Transverse colon (tissue), 4 donors: ENCODE measurements around the gene ATG2B. TPM values are rescaled to one million over a fixed set of nuclear protein-coding genes. Genes with fewer than 3 reads are reported as not detected.
A peak's percentile ranks its signal among the peaks of the same experiment; 100 is the strongest.

Experiments used
- DNase-seq: peaks from one replicate; pipeline ENCODE4 v3.0.0-alpha.2; 2019
- H3K27ac ChIP-seq, 4 donors: fragments of 200-600 bp; sonication (generic); 2 replicates each; pipeline ENCODE4 v1.5.1; 2016 to 2018; ENCODE audit warnings: inconsistent platforms in 4 of 4
- H3K27me3 ChIP-seq: fragments of 200-600 bp; sonication (generic); 2 replicates; pipeline ENCODE4 v1.5.1; 2017; ENCODE audit warnings: inconsistent platforms
- H3K36me3 ChIP-seq, 4 donors: fragments of 200-600 bp; sonication (generic); 2 replicates each; pipeline ENCODE4 v1.5.1; 2017 to 2019; ENCODE audit warnings: inconsistent platforms in 4 of 4
- H3K4me1 ChIP-seq, 4 donors: fragments of 200-600 bp; sonication (generic); 2 replicates each; pipeline ENCODE4 v1.5.1; 2017 to 2020; ENCODE audit warnings: inconsistent platforms in 4 of 4
- H3K4me3 ChIP-seq, 4 donors: fragments of 200-600 bp; sonication (generic); 1 replicate in 1 of 4; 2 replicates in 3 of 4; pipeline versions ENCODE4 v1.5.1 to v1.6.1; 2017 to 2019; ENCODE audit warnings: inconsistent platforms in 4 of 4
- H3K9me3 ChIP-seq, 2 donors: fragments of 200-600 bp; sonication (generic); 2 replicates each; pipeline ENCODE4 v1.5.1; 2017 to 2019; ENCODE audit warnings: inconsistent platforms in 2 of 2
- CTCF ChIP-seq, 5 experiments: fragments of 200-600 bp in 3 of 5; fragments of 450-650 bp in 2 of 5; sonication (generic) in 3 of 5; IDR thresholded peaks; 1 replicate in 2 of 5; 2 replicates in 3 of 5; pipeline ENCODE4 v1.5.1; 2016 to 2017; ENCODE audit warnings: antibody characterized with exemption in 5 of 5, inconsistent platforms in 3 of 5, mild to moderate bottlenecking in 2 of 5, moderate library complexity in 1 of 5
- EP300 ChIP-seq: sonication (generic); formaldehyde crosslinking; IDR thresholded peaks from one replicate; pipeline ENCODE4 v1.6.1; 2017; ENCODE audit warnings: antibody characterized with exemption, low read depth
- POLR2A ChIP-seq: fragments of 450-650 bp; IDR thresholded peaks from one replicate; pipeline ENCODE4 v1.6.1; 2016; ENCODE audit warnings: antibody characterized with exemption, mild to moderate bottlenecking, moderate library complexity
- POLR2AphosphoS5 ChIP-seq, 3 donors: sonication (generic); formaldehyde crosslinking; IDR thresholded peaks; one replicate each; pipeline ENCODE4 v1.6.1; 2016; ENCODE audit warnings: antibody characterized with exemption in 3 of 3
- WGBS, 2 donors: methylation state at CpG; one replicate each; pipeline ENCODE4 v1.1.5; 2018; ENCODE audit warnings: low coverage in 1 of 2; 5-methylcytosine and 5-hydroxymethylcytosine counted together
- in situ Hi-C, 4 donors: fragments of 200-750 bp; cut with MboI; loops; one replicate each; pipeline versions ENCODE4 v1.15.0 to v1.15.1; 2017; ENCODE audit warnings: low sequenced_read_pairs in 3 of 4, low pct_ligation_motif_present in 1 of 4, low pct_unique_long_range_greater_than_20kb in 1 of 4
- intact Hi-C: fragments of 100-400 bp; cut with DNase I; formaldehyde crosslinking; loops from one replicate; pipeline ENCODE4 v1.15.1; 2023; ENCODE audit warnings: low total_unique reads
- total RNA-seq, 4 donors: library from RNA; depleted of rRNA; stranded (reverse); fragments of >200 nt; gene quantifications; one replicate each; pipeline ENCODE4 v1.1.0, GENCODE V29; 2016

The ATG2B gene
- total RNA-seq, 4 donors from 2014 or later: 30.7 to 47.5 (median 42.7) TPM

- 55 to 100% methylated on average over 1 of the region's 1 CpG for WGBS, 2 donors
- Histone ChIP-seq H3K4me1 (no peaks in the 10 kb centered on the region), H3K27me3 (no peaks in the 10 kb centered on the region), H3K9me3 (no peaks in the 10 kb centered on the region), H3K36me3 (peaks cover 0 to 16% (median 3%) of the 10 kb centered on the region in 4 donors), H3K4me3 (no peak overlapping the region), H3K27ac (no peak overlapping the region)
- no peak for DNase-seq
- intact Hi-C loops: no loop called here
- in situ Hi-C loops: loop anchor here in 1 of 4 donors (25.0 kb wide), 1 partner anchor 272 kb away; no protein-coding TSS in a partner anchor
- TF ChIP-seq POLR2A: no peak
- no peak for TF ChIP-seq CTCF (IDR thresholded peaks at IDR 0.05)
- no peak for TF ChIP-seq EP300
- TF ChIP-seq POLR2AphosphoS5 (IDR thresholded peaks at IDR 0.05): no peak
Measured at GRCh38 chr14:96284430-96284829, 78.7 kb downstream of the ATG2B start.

GRCh38 chr14:96284008-96284407 is 79.1 kb downstream of the ATG2B start:
- intact Hi-C loops (no loop called here), in situ Hi-C loops (loop anchor here in 1 of 4 donors (25.0 kb wide), 1 partner anchor 272 kb away; no protein-coding TSS in a partner anchor)
- TF ChIP-seq CTCF (IDR thresholded peaks at IDR 0.05) (no peak), POLR2AphosphoS5 (IDR thresholded peaks at IDR 0.05) (no peak), EP300 (no peak), POLR2A (no peak)
- no peaks in the 10 kb centered on the region for H3K9me3 ChIP-seq
- H3K4me1 ChIP-seq: no peaks in the 10 kb centered on the region
- WGBS, 2 donors: 92 to 100% methylated on average over 3 to 9 of the region's 9 CpGs
- no peak overlapping the region for H3K27ac ChIP-seq
- DNase-seq: no peak
- no peak overlapping the region for H3K4me3 ChIP-seq
- peaks cover 0 to 11% (median 2%) of the 10 kb centered on the region in 4 donors for H3K36me3 ChIP-seq
- H3K27me3 ChIP-seq: no peaks in the 10 kb centered on the region

- H3K4me1 ChIP-seq: no peaks in the 10 kb centered on the region
- in situ Hi-C loops: loop anchor here in 1 of 4 donors (25.0 kb wide), 1 partner anchor 269 kb away; no protein-coding TSS in a partner anchor
- no peak overlapping the region for H3K4me3 ChIP-seq
- H3K27ac ChIP-seq: no peak overlapping the region
- TF ChIP-seq CTCF (IDR thresholded peaks at IDR 0.05) (no peak), EP300 (no peak), POLR2A (no peak), POLR2AphosphoS5 (IDR thresholded peaks at IDR 0.05) (peak in 2 of 3 donors; percentile 7 to 49)
- WGBS, 2 donors: 62 to 83% methylated on average over 2 to 4 of the region's 4 CpGs
- H3K36me3 ChIP-seq: no peaks in the 10 kb centered on the region
- H3K9me3 ChIP-seq: peaks cover 7% of the 10 kb centered on the region in 2 donors
- no peak for DNase-seq
- no peaks in the 10 kb centered on the region for H3K27me3 ChIP-seq
- intact Hi-C loops: no loop called here
Measured at GRCh38 chr14:96281486-96281885, 81.7 kb downstream of the ATG2B start.

GRCh38 chr14:96280104-96280503 is 83.0 kb downstream of the ATG2B start:
- Histone ChIP-seq H3K27me3 (no peaks in the 10 kb centered on the region), H3K4me1 (peaks cover 3 to 9% (median 5%) of the 10 kb centered on the region in 4 donors), H3K4me3 (no peak overlapping the region), H3K9me3 (peaks cover 7% of the 10 kb centered on the region in 2 donors), H3K36me3 (no peaks in the 10 kb centered on the region), H3K27ac (no peak overlapping the region)
- 93 to 100% methylated on average over 1 to 2 of the region's 2 CpGs for WGBS, 2 donors
- no peak for TF ChIP-seq EP300
- no peak for TF ChIP-seq POLR2A
- TF ChIP-seq POLR2AphosphoS5 (IDR thresholded peaks at IDR 0.05): no peak
- no peak for TF ChIP-seq CTCF (IDR thresholded peaks at IDR 0.05)
- intact Hi-C loops: no loop called here
- no peak for DNase-seq
- in situ Hi-C loops: loop anchor here in 1 of 4 donors (25.0 kb wide), 1 partner anchor 268 kb away; no protein-coding TSS in a partner anchor
